ENCODE measurements around the gene RAPSN.
A peak's percentile ranks its signal among the peaks of the same experiment; 100 is the strongest.

RAPSN gene

DNA sequence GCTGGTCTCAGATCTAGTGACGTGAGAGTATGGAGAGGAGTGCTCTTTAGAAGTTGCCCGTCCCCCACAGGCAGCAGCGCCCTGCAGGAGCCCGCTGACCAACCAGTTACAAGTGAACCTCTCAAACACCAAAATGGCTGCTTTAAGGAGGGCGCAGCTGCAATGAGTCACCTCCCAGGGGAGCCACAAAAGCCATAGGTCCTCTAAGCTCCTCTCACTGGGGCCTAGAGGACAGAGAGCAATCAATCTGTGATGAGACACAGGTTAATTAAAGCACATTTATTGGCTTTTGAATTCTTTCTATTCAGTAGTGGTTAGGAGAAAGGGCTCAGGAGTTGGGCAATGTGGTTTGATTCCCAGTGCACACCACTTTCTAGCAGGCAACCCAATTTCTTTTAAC lies 15.5 kb upstream of the RAPSN start:
- no peak for DNase-seq

- no peak for DNase-seq
Measured at GRCh38 chr11:47461876-47462275, 12.9 kb upstream of the RAPSN start.

- DNase-seq = no peak
Measured at GRCh38 chr11:47460571-47461235, 11.8 kb upstream of the RAPSN start.

DNA sequence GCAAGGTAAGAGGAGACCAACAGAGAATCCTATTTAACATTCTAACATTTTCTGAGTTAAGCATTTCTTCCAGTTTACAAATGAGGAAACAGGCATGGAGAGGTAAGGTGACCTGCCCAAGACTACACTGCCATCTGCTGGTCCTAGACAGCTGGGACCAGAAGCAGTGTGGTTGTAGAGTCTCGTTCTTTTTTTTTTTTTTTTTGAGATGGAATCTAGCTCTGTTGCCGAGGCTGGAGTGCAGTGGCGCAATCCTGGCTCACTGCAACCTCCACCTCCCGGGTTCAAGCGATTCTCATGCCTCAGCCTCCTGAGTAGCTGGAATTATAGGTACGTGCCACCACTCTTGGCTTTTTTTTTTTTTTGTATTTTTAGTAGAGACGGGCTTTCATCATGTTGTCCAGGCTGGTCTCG lies 5.3 kb upstream of the RAPSN start:
- DNase-seq = peak; percentile 62

DNA sequence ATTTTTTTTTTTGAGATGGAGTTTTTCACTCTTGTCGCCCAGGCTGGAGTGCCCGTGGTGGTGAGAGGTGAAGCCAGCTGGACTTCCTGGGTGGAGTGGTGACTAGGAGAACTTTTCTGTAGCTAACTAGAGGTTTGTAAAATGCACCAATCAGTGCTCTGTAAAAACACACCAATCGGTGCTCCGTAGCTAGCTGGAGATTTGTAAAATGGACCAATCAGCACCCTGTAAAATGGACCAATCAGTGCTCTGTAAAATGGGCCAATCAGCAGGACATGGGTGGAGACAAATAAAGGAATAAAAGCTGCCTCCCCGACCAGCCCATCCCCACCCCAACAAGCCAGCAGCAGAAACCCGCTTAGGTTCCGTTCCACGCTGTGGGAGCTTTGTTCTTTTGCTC lies 4.4 kb upstream of the RAPSN start:
- no peak for DNase-seq

DNA sequence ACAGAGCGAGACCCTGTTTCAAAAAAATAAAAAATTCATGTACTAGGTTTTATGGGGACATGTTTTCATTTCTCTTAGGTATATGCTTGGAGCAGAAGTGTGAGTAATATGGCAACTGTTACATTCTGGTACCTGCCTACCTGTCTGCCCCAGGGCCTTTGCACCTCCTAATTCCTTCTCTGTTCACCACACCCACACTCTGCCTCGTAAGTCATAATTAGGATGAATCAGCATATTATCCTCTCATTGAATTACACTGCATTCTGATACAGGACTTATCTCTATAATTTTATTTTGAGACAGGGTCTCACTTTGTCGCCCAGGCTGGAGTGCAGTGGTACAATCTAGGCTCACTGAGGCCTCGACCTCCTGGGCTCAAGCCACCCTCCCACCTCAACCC lies 3.1 kb upstream of the RAPSN start:
- no peak for DNase-seq

DNA sequence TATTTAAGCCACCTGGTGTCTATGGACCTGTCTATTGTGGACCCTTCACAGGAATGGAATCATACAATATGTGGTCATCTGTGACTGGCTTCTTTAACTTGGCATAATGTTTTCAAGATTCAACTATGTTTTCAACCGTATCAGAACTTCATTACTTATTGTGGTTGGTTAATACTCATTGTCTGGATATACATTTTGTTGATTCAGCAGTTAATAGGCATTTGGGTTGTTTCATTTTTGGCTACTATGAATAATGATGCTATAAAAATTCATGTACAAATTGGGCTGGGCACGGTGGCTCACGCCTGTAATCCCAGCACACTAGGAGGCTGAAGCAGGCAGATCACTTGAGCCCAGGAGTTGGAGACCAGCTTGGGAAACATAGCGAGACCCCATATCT lies 2.5 kb upstream of the RAPSN start:
- DNase-seq = no peak

- no peak for DNase-seq
Measured at GRCh38 chr11:47449541-47449940, 605 bp upstream of the RAPSN start.

GRCh38 chr11:47447906-47448305 lies 1.0 kb downstream of the RAPSN start:
- no peak for DNase-seq

DNA sequence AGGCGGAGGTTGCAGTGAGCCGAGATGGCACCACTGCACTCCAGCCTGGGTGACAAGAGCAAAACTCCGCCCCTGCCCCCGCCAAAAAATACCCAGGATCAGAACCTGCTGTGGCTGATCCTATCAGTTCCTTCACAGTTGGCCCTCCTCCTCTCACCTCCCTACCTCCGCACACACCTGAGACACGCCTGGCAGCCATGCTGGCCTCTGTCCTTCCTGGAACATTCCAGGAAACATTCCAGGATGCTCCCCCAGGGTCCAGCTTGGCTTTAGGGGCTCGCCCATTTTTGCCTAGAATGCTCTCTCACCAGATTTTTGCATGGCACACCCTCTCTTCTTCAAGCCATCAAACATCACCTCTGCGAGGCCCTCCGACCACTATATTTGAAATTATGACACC lies 2.1 kb downstream of the RAPSN start:
- no peak for DNase-seq

DNA sequence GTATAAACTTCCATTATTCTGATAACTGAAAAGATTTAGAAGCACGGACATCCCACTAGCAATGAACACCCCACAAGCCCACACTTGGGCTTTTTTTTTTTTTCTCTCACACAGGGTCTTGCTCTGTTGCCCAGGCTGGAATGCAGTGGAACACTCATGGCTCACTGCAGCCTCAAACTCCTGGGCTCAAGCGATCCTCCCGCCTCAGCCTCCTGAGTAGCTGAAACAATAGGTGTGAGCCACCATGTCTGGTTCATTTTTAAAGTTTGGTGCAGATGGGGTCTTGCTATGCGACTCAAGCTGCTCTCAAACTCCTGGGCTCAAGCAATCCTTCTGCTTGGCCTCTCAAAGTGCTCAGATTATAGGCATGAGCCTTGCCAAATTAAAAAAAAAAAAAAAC lies 3.1 kb downstream of the RAPSN start:
- DNase-seq = no peak

DNA sequence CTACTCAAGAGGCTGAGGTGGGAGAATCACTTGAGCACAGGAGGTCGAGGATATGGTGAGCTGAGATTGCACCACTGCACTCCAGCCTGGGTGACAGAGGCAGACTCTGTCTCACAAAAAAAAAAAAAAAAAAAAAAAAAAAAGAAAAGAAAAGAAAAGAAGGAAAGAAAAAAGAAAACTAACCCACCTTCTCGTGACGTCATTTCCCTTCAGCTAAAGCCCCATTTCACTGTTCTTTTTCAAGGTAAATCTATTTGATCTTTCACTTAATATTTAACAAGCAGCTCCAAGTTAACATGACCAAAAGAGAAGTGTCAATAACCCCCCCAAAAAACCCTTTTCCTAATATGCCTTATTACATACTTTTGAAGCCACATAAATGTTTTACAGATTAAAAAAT lies 5.1 kb downstream of the RAPSN start:
- DNase-seq = no peak

GRCh38 chr11:47443028-47443700 lies 5.8 kb downstream of the RAPSN start:
- no peak for DNase-seq

DNA sequence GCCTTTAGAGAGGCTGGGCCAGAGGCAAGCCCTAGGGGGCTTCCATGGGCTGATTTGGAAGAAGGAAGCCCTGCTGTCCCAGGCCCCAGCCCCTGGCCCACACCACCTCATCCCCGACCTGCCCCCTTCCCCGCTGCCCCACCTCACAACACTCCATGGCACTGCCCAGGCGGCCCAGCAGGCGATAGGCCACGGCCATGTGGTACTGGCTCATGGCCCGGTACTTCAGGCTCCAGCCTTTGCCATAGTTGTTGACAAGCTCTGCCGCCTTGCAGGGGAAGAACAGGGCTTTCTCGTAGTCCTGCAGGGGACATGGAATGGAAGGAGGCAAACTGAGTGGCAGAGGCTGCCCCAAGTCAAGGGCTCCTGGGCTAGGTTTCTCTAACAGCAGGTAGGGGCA lies 6.4 kb downstream of the RAPSN start:
- no peak for DNase-seq

DNA sequence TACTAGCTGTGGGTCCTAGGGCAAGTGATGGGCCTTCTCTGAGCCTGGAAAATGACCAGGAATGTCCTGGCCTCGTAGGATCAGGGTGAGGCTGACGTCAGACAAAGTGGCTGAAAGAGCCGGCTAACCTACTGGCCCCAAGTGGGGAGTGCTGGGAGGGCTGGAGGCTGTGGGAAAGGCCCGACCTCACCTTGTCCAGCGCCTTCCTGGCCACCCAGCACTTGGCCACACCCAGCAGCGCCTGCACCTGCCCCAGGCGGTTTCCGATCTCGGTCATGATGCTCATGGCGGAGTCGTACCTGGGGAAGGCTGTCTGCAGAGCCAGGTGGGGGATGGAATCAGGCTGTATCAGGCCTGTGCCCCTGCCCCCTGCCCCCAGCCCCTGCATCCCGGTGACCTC lies 7.5 kb downstream of the RAPSN start:
- DNase-seq = no peak

GRCh38 chr11:47440054-47440476 lies 8.9 kb downstream of the RAPSN start:
- no peak for DNase-seq

DNA sequence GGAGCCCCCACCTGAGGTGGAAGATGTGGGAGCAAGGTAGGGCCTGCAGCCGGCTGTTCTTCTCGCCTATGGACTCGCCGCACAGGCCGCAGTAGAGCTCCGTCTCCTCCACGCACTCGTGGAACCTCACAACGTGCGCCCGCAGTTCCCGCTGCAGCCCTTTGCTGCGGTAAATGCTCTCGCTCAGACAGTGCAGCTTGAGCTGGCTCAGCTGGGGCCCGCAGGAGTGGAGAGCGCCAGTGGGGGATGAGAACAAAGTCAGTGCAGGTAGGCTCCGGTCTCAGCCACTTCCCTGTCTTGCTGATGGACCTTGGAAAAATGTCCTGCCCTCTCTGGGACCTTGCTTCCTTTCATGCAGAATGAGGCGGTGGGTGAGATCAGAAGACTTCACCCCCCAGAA lies 10.2 kb downstream of the RAPSN start:
- no peak for DNase-seq

DNA sequence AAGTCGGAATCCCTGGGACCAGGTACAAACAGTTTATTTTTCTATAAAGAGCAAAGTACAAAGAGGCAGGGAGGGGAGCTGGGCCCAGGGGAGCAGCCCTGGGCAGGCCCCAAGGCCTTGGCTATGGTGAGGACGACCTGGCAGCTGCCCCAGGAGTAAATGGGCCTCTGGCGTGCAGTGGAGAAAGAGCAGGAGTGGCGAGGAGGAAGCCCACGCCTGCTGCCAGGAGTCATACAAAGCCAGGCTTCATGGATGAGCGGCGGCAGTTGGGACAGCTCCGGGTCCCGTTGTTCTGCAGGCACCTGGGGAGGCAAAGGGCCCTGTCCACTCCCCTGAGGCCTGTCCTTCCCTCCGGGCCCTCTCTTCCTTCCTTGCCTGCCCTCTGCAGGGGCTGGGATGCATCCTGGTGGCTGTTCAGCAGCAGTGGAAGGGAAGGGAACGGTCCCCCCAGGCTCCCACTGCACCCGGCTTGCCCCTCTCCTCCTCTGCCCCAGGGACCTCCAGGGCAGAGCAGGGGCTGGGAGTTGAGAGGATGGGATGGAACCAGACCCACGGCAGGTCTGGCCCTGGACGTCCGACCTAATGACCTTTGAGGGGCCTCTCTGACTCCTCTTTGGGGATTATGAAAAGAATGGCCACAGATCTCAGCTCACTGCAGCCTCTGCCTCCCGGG lies 11.1 kb downstream of the RAPSN start:
- DNase-seq = no peak

DNA sequence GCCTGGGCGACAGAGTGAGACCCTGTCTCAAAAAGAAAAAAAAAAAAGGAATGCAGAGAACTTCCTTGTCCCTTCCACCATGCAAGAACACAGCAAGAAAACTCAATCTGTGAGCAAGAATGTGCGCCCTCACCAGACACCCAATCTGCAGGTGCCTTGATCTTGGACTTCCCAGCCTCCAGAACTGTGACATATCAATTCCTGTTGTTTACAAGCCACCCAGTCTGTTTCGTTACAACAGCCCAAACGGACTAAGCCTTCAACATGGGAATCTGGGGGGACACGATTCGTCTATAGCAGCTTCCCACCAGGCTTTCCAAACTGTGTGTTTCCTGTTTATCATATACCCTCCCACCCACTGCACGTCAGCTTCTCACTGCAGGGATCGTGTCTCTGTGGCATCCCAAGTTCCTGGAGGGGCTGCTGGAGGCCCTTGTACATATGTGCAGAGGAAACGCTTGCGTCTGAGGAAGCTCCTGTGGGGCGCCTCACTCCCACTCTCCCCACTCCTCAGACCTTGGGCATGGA lies 11.7 kb downstream of the RAPSN start:
- DNase-seq = no peak

DNA sequence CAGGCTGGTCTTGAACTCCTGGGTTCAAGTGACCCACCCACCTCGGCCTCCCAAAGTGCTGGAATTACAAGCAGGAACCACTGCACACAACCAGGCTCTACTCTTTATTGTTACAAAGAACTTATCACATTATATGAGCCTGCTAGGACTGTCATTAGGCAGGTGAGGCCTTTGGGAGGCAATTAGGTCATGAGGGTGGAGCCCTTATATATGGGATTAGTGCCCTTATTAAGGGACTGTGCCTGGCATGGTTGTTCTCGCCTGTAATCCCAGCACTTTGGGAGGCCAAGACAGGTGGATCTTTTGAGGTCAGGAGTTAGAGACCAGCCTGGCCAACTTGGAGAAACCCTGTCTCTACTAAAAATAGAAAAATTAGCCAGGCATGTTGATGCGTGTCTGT lies 12.2 kb downstream of the RAPSN start:
- DNase-seq = no peak

DNA sequence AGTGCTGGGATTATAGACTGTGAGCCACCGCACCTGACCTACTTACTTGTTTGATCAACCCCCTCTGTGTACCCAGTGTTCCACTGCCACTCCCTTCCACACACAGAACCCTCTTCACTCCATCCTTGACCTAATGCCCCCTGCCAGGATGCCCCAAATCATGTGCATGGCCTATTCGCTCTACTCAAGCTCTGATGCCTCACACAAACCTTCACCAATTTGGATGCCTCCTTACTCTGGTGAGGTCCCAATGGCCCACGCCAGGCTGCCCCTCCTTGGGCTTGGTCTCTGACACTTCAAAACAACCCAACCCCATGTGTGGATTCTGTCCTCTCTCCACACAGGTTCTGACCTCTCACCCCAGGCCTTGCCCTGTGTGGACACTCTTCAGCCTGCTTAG lies 13.2 kb downstream of the RAPSN start:
- DNase-seq = no peak

DNA sequence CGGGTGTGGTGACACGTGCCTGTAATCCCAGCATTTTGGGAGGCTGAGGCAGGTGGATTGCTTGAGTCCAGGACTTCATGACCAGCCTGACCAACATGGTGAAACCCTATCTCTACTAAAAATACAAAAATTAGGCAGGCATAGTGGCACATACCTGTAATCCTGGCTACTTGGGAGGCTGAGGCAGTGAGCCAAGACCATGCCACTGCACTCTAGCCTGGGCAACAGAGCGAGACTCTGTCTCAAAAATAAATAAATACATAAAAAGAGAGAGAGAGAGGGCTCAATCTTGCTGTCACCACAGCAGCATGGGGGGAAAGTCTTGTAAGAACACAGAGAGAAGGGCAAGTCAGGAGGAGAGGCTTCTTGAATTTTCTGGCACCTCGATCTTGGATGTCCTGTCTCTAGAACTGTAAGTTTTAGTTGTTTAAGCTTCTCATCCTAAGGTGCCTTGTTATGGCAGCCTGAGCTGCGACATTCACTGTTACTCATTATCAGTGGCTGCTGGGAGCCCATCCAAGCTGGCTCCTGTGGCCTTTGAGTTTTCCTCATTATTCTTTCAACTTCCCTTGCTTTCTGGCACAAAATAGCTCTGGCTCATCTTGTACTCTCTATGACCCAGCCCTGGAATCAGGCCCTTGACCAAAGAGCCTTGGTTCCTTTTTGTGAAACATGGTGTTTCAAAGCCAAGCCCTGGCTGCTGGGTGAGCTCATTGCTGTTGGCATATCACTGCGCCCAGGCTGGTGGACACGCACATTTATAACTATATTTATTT lies 14.7 kb downstream of the RAPSN start:
- no peak for DNase-seq

DNA sequence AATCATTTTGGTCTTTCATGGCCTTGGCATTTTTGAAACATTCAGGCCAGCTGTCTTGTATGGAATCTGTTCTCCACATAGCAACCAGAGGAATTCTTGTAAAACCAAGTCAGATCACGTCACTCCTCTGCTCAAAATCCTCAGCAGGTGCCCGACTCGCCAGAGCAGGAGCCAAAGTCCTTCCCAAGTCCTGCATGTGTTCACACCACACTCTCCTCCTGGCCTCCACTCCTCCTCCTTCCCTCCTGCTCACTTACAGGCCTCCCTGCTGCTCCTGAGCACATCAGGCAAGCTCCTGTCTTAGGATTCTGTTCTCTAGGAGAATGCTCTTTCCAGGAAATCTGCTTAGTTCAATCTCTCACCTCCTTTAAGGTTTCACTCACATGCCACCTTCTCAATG lies 15.8 kb downstream of the RAPSN start:
- DNase-seq = no peak

All from activated CD8-positive, alpha-beta memory T cell treated with anti-CD3 and anti-CD28 coated beads, Interleukin-2, amount 50 U/mL, for 4 hours (primary cell).